Activated CD8-positive, alpha-beta T cell treated with anti-CD3 and anti-CD28 coated beads, Interleukin-2, amount 10 ng/mL, durations not matched to agents 7 days and 5 days (primary cell): ENCODE results near the gene BLOC1S3. TPM values are rescaled to one million over a fixed set of nuclear protein-coding genes. Genes with fewer than 3 reads are reported as not detected.
A peak's percentile ranks its signal among the peaks of the same experiment; 100 is the strongest.

Experiments used
- ATAC-seq: fragments of 150-1000 bp; cut with Tn5 transposase; one replicate; pipeline ENCODE4 v1.10.0; 2021; ENCODE audit warnings: moderate library complexity
- CTCF ChIA-PET: fragments of 350-600 bp; sonication (Branson Sonifier 250); formaldehyde crosslinking; loops from one replicate; lab custom pipeline; 2021; ENCODE audit warnings: antibody characterized with exemption; lab: Charles Lee
- POLR2A ChIA-PET: fragments of 350-600 bp; sonication (Branson Sonifier 250); formaldehyde crosslinking; loops from one replicate; lab custom pipeline; 2021; ENCODE audit warnings: antibody characterized with exemption; lab: Charles Lee
- DNase-seq: peaks from one replicate; pipeline ENCODE4 v3.0.0-alpha.2; 2020
- H3K27ac Mint-ChIP-seq: one replicate; pipeline ENCODE4 v1.8.0; 2021; ENCODE audit warnings: mild to moderate bottlenecking, mixed read lengths
- H3K27me3 Mint-ChIP-seq: one replicate; pipeline ENCODE4 v1.8.0; 2021; ENCODE audit warnings: low read depth, mixed read lengths
- H3K36me3 Mint-ChIP-seq: one replicate; pipeline ENCODE4 v1.8.0; 2021; ENCODE audit warnings: low read depth, mixed read lengths
- H3K4me1 Mint-ChIP-seq: one replicate; pipeline ENCODE4 v1.8.0; 2021; ENCODE audit warnings: low read depth, mixed read lengths
- H3K4me3 Mint-ChIP-seq: one replicate; pipeline ENCODE4 v1.8.0; 2021; ENCODE audit warnings: mild to moderate bottlenecking, mixed read lengths
- H3K9me3 Mint-ChIP-seq: one replicate; pipeline ENCODE4 v1.8.0; 2022; ENCODE audit warnings: mixed read lengths; ENCODE audit not compliant: insufficient read depth
- total RNA-seq, 2 experiments: library from RNA; stranded (reverse); gene quantifications; one replicate each; pipeline ENCODE4 v1.2.3, GENCODE V29; 2021

The BLOC1S3 gene
- total RNA-seq, 2 experiments from 2014 or later = 16.0 to 16.7 TPM

DNA sequence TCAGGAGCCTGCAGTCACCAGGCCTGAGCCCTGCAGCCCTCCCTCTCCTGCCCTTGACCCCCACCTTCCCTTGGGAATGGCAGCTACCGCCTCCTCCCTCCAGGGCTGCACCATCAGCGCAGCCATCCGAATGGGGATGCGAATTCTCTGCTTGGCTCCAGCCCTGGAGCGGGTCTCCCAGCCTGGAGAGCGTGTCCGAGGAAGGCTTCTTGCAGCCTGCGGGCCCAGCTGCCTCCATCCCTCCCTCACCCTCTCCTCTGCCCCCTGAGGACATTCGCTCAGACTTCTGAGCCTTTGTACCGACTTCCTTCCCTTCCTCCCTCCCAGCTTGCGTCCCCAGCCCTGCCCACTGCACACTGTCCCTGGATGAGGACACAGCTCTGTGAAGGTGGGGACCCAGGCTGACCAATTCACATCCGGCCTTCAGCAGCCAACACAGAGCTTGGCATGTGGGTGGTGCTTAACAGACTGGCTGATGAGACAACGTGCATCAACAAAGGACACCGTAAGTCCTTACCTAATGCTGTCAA lies 11.8 kb upstream of the BLOC1S3 start:
- POLR2A ChIA-PET = interaction anchor here (4.7 kb wide), 1 partner anchor 12 kb away, joined by 24 read pairs; the partner anchor contains the start of genes BLOC1S3 and TRAPPC6A
- CTCF ChIA-PET = interaction anchor here (1.6 kb wide), 1 partner anchor 12 kb away, joined by 6 read pairs; the partner anchor contains the start of genes BLOC1S3 and TRAPPC6A
- Mint-ChIP-seq H3K4me1 (peaks cover 59% of the 10 kb centered on the region), H3K4me3 (no peak overlapping the region), H3K36me3 (no peaks in the 10 kb centered on the region), H3K9me3 (no peaks in the 10 kb centered on the region), H3K27me3 (no peaks in the 10 kb centered on the region), H3K27ac (peak overlapping the region; percentile 62)
- ATAC-seq (no peak), DNase-seq (no peak)

- ChIA-PET CTCF (no interaction called here), POLR2A (interaction anchor here (1.5 kb wide), 1 partner anchor 9 kb away, joined by 4 read pairs; the partner anchor contains the start of gene TRAPPC6A)
- H3K36me3 Mint-ChIP-seq = no peaks in the 10 kb centered on the region
- no peak for DNase-seq
- peak overlapping the region; percentile 70 for H3K27ac Mint-ChIP-seq
- ATAC-seq = no peak
- H3K9me3 Mint-ChIP-seq = no peaks in the 10 kb centered on the region
- peaks cover 73% of the 10 kb centered on the region for H3K4me1 Mint-ChIP-seq
- H3K27me3 Mint-ChIP-seq = no peaks in the 10 kb centered on the region
- no peak overlapping the region for H3K4me3 Mint-ChIP-seq
Observed at GRCh38 chr19:45168767-45169351, 9.7 kb upstream of the BLOC1S3 start.

GRCh38 chr19:45169602-45170001 lies 9.0 kb upstream of the BLOC1S3 start:
- Mint-ChIP-seq H3K9me3 (no peaks in the 10 kb centered on the region), H3K36me3 (no peaks in the 10 kb centered on the region), H3K27ac (peak overlapping the region; percentile 80), H3K4me3 (no peak overlapping the region), H3K4me1 (peaks cover 70% of the 10 kb centered on the region), H3K27me3 (no peaks in the 10 kb centered on the region)
- ATAC-seq = no peak
- CTCF ChIA-PET = no interaction called here
- POLR2A ChIA-PET = interaction anchor here (1.5 kb wide), 1 partner anchor 8 kb away, joined by 4 read pairs; the partner anchor contains the start of gene TRAPPC6A
- DNase-seq = no peak

DNA sequence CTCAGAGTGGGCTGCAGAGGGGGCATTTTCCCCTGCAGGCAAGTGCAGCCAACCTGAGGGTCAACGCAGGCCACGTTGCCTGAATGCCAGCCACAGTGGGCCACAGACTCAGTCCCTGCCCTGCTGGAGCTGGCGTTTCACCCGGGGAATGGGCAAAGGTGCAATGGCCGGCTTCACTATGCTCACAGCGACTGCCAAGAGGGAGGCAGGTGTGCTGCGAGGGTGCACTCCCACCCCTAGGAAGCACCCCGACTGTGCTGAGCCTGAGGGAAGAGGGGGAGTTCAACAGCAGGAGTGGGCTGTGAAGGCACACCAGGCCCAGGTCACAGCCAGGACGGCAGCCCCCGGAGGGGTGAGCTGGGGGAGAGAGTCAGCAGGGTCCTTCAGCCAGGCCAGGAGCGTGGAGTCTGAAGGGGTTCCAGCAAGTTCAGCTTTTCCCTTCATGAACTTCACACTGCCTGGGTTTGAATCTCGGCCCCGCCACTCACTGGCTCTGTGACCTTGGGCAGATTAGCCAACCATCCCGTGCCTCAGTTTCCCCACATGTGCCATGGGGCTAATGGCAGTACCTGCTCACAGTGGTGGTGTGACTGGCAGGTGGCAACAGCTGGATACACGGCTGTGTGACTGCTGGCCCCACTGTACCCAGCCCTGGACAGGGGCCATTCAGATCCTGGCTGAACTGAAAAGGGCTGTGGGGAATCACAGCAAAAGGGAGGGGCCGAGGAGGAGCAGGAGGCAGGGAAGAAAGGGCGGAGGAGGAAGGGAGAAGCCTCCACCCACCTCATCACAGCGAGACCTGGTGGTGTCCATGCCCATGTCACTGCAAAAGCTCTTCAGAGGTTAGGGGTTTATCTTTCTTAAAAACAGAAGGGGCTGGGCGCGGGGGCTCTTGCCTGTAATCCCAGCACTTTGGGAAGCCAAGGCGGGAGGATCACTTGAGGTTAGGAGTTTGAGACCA lies 8.2 kb upstream of the BLOC1S3 start:
- CTCF ChIA-PET = no interaction called here
- H3K4me3 Mint-ChIP-seq = peak overlapping the region; percentile 72
- peaks cover 67% of the 10 kb centered on the region for H3K4me1 Mint-ChIP-seq
- no peaks in the 10 kb centered on the region for H3K27me3 Mint-ChIP-seq
- no peak for DNase-seq
- POLR2A ChIA-PET = interaction anchor here (1.5 kb wide), 1 partner anchor 8 kb away, joined by 4 read pairs; the partner anchor contains the start of gene TRAPPC6A
- H3K27ac Mint-ChIP-seq = peak overlapping the region; percentile 98
- no peak for ATAC-seq
- no peaks in the 10 kb centered on the region for H3K9me3 Mint-ChIP-seq
- no peaks in the 10 kb centered on the region for H3K36me3 Mint-ChIP-seq

DNA sequence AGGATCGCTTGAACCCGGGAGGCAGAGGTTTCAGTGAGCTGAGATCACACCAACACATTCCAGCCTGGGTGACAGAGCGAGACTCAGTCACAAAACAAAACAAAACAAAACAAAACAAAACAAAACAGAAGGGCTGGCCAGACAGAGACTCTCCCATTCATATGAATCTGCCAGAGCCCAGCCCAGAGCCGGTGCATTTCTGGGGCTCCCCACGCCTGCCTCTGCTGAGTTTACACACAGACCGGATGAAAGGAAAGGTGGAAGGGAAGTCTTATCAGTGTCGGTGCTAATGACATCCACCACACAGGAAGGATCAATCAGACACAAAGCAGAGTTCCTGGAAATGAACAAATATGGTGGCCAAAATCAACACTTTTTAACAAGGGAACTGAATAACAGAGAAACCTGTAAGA lies 7.4 kb upstream of the BLOC1S3 start:
- no peaks in the 10 kb centered on the region for H3K36me3 Mint-ChIP-seq
- ATAC-seq (peak; percentile 86), DNase-seq (peak; percentile 74)
- H3K4me3 Mint-ChIP-seq = peak overlapping the region; percentile 72
- no peaks in the 10 kb centered on the region for H3K27me3 Mint-ChIP-seq
- H3K27ac Mint-ChIP-seq = peak overlapping the region; percentile 98
- POLR2A ChIA-PET = interaction anchor here (0.8 kb wide), 1 partner anchor 12 kb away, joined by 4 read pairs; no protein-coding TSS in a partner anchor
- no peaks in the 10 kb centered on the region for H3K9me3 Mint-ChIP-seq
- CTCF ChIA-PET = interaction anchor here (0.7 to 2.3 kb wide), 3 partner anchors 9 to 19 kb away, joined by 3 to 6 read pairs (median 3); no protein-coding TSS in a partner anchor
- H3K4me1 Mint-ChIP-seq = peaks cover 70% of the 10 kb centered on the region

- peak overlapping the region; percentile 53 for H3K4me3 Mint-ChIP-seq
- peak overlapping the region; percentile 98 for H3K27ac Mint-ChIP-seq
- no peaks in the 10 kb centered on the region for H3K9me3 Mint-ChIP-seq
- ATAC-seq (peak; percentile 59), DNase-seq (peak; percentile 61)
- POLR2A ChIA-PET = interaction anchor here (0.8 kb wide), 1 partner anchor 11 kb away, joined by 4 read pairs; no protein-coding TSS in a partner anchor
- CTCF ChIA-PET = interaction anchor here (1.0 to 2.3 kb wide), 2 partner anchors 15 to 20 kb away, joined by 3 to 6 read pairs; no protein-coding TSS in a partner anchor
- H3K36me3 Mint-ChIP-seq = no peaks in the 10 kb centered on the region
- H3K4me1 Mint-ChIP-seq = peaks cover 67% of the 10 kb centered on the region
- H3K27me3 Mint-ChIP-seq = no peaks in the 10 kb centered on the region
Observed at GRCh38 chr19:45172173-45172572, 6.4 kb upstream of the BLOC1S3 start.

- ChIA-PET POLR2A (no interaction called here), CTCF (interaction anchor here (2.3 kb wide), 1 partner anchor 15 kb away, joined by 6 read pairs; no protein-coding TSS in a partner anchor)
- no peak for DNase-seq
- Mint-ChIP-seq H3K9me3 (no peaks in the 10 kb centered on the region), H3K4me3 (peak overlapping the region; percentile 53), H3K4me1 (peaks cover 69% of the 10 kb centered on the region), H3K27ac (peak overlapping the region; percentile 98), H3K27me3 (no peaks in the 10 kb centered on the region), H3K36me3 (no peaks in the 10 kb centered on the region)
- no peak for ATAC-seq
Observed at GRCh38 chr19:45172611-45173208, 5.9 kb upstream of the BLOC1S3 start.

GRCh38 chr19:45173816-45174215 lies 4.8 kb upstream of the BLOC1S3 start:
- ChIA-PET CTCF (no interaction called here), POLR2A (no interaction called here)
- Mint-ChIP-seq H3K27me3 (no peaks in the 10 kb centered on the region), H3K9me3 (no peaks in the 10 kb centered on the region), H3K4me3 (no peak overlapping the region), H3K4me1 (peaks cover 63% of the 10 kb centered on the region), H3K27ac (peak overlapping the region; percentile 69), H3K36me3 (no peaks in the 10 kb centered on the region)
- DNase-seq (no peak), ATAC-seq (no peak)

- Mint-ChIP-seq H3K4me1 (peaks cover 52% of the 10 kb centered on the region), H3K27me3 (no peaks in the 10 kb centered on the region), H3K9me3 (no peaks in the 10 kb centered on the region), H3K4me3 (peak overlapping the region; percentile 18), H3K36me3 (peaks cover 5% of the 10 kb centered on the region), H3K27ac (peak overlapping the region; percentile 18)
- CTCF ChIA-PET = no interaction called here
- no peak for ATAC-seq
- POLR2A ChIA-PET = no interaction called here
- DNase-seq = peak; percentile 18
Observed at GRCh38 chr19:45175515-45176345, 2.9 kb upstream of the BLOC1S3 start.

DNA sequence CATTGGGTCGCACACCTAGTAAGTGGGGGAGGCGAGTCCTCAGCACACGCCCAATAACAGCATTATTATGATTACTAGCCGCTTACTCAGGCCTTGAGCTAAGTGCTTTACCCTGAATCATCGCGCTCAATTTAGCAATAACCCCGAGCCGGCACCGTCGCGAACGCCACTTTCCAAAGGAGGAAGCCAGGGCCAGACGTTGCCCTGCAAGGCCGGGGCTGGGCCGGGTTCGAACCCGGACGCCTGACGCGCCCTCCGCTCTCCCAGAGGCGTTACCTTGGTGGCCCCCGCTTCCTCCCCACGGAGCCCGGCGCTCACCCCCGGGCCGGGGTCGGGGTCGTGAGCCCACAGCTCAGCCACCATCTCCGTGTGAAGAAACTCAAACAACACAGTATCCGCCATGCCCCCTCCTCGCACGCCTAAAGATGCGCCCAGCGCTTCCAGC lies 745 bp upstream of the BLOC1S3 start, which contains the start of gene TRAPPC6A:
TRAPPC6A (minus strand) TSS at position 421 of the 445 bp plus-strand sequence; CDS start at position 402, 19 bp downstream.
- Mint-ChIP-seq H3K36me3 (peaks cover 14% of the 10 kb centered on the region), H3K4me1 (peaks cover 44% of the 10 kb centered on the region), H3K27me3 (no peaks in the 10 kb centered on the region), H3K27ac (peak within 1 kb of the TSS; percentile 93), H3K4me3 (peak within 1 kb of the TSS; percentile 85), H3K9me3 (no peaks in the 10 kb centered on the region)
- ATAC-seq = peak; percentile 7
- POLR2A ChIA-PET = interaction anchor here (0.6 to 2.8 kb wide), 9 partner anchors 8 to 176 kb away, joined by 3 to 24 read pairs (median 4); partner anchors contain the start of gene NKPD1
- CTCF ChIA-PET = interaction anchor here (0.9 to 3.0 kb wide), 14 partner anchors 10 to 454 kb away, joined by 3 to 13 read pairs (median 6); partner anchors contain the start of genes GEMIN7 and PPP1R37
- DNase-seq = no peak
